ENCODE measurements around the gene LDLRAD4.
"Not testable (repeated sequence)": the region's sequence is repeated elsewhere in the genome, so short reads cannot be mapped to it uniquely, and the experiment has no call there.

Gene LDLRAD4

GRCh38 chr18:13246591-13246990 lies 28.0 kb downstream of the LDLRAD4 start:
- no peak for DNase-seq (ENCODE audit: low spot score)

- no peak for DNase-seq (ENCODE audit: low spot score)
Measured at GRCh38 chr18:13247506-13247905, 28.9 kb downstream of the LDLRAD4 start.

- no peak for DNase-seq (ENCODE audit: low spot score)
Measured at GRCh38 chr18:13252686-13253410, 34.3 kb downstream of the LDLRAD4 start.

GRCh38 chr18:13253786-13254688 lies 35.5 kb downstream of the LDLRAD4 start:
- no peak for DNase-seq (ENCODE audit: low spot score)

GRCh38 chr18:13254971-13255927 lies 36.7 kb downstream of the LDLRAD4 start:
- no peak for DNase-seq (ENCODE audit: low spot score)

GRCh38 chr18:13256444-13257305 lies 38.1 kb downstream of the LDLRAD4 start:
- DNase-seq (ENCODE audit: low spot score), result no peak

- no peak for DNase-seq (ENCODE audit: low spot score)
Measured at GRCh38 chr18:13257361-13257980, 38.9 kb downstream of the LDLRAD4 start.

- no peak for DNase-seq (ENCODE audit: low spot score)
Measured at GRCh38 chr18:13258921-13259320, 40.4 kb downstream of the LDLRAD4 start.

- no peak for DNase-seq (ENCODE audit: low spot score)
Measured at GRCh38 chr18:13259701-13260100, 41.1 kb downstream of the LDLRAD4 start.

GRCh38 chr18:13260197-13260934 lies 41.8 kb downstream of the LDLRAD4 start:
- peak; percentile 41 for DNase-seq (ENCODE audit: low spot score)

- DNase-seq (ENCODE audit: low spot score), result no peak
Measured at GRCh38 chr18:13260935-13261640, 42.5 kb downstream of the LDLRAD4 start.

GRCh38 chr18:13261661-13262357 lies 43.2 kb downstream of the LDLRAD4 start:
- no peak for DNase-seq (ENCODE audit: low spot score)

- not testable (repeated sequence) for DNase-seq (ENCODE audit: low spot score)
Measured at GRCh38 chr18:13262358-13262680, 43.8 kb downstream of the LDLRAD4 start.

GRCh38 chr18:13262839-13263691 lies 44.5 kb downstream of the LDLRAD4 start:
- no peak for DNase-seq (ENCODE audit: low spot score)

GRCh38 chr18:13264091-13265007 lies 45.8 kb downstream of the LDLRAD4 start:
- DNase-seq (ENCODE audit: low spot score), result no peak

GRCh38 chr18:13265008-13265910 lies 46.7 kb downstream of the LDLRAD4 start:
- DNase-seq (ENCODE audit: low spot score), result no peak
